Neuron (in vitro differentiated cells): ENCODE results near the gene EPHB1.

Experiments
- H2AFZ ChIP-seq: one replicate; pipeline ENCODE4 v1.6.1; 2013; ENCODE audit warnings: low read depth, mild to moderate bottlenecking, inconsistent platforms, low read length, moderate library complexity
- H3K27me3 ChIP-seq: one replicate; pipeline ENCODE4 v1.6.1; 2013; ENCODE audit warnings: low read length; ENCODE audit not compliant: insufficient read depth
- H3K36me3 ChIP-seq: one replicate; pipeline ENCODE4 v1.6.1; 2013; ENCODE audit warnings: low read length; ENCODE audit not compliant: insufficient read depth
- H3K4me1 ChIP-seq: one replicate; pipeline ENCODE4 v1.6.1; 2013; ENCODE audit warnings: low read length; ENCODE audit not compliant: insufficient read depth
- H3K4me3 ChIP-seq: 2 replicates; pipeline ENCODE4 v1.5.1; 2013; ENCODE audit warnings: mild to moderate bottlenecking, low read length, moderate library complexity
- H3K9me3 ChIP-seq: one replicate; pipeline ENCODE4 v1.6.1; 2013; ENCODE audit warnings: low read length

The EPHB1 gene

DNA sequence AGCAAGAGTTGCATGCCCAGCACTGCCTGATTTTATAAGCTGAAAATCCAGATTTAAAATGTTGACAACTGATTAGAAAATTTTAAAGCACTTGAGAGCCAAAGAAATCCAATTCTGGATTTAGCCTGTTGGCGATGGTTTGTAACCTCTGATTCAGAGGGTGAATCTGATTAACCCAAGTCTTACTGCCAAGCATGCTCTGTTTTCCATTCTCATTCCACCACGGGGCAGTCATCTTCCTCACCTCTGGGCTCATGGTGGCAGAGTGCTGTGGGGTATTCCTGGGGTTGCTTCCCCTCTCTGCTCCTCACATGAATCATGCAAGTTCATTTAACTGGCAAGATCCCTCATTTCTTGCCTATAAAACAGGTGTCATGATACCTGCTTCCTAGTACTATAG is 342.2 kb downstream of the EPHB1 start:
- Histone ChIP-seq H3K27me3 (no peaks in the 10 kb centered on the region), H3K4me1 (no peaks in the 10 kb centered on the region), H2AFZ (no peak overlapping the region), H3K4me3 (no peak overlapping the region), H3K36me3 (no peaks in the 10 kb centered on the region), H3K9me3 (no peaks in the 10 kb centered on the region)

DNA sequence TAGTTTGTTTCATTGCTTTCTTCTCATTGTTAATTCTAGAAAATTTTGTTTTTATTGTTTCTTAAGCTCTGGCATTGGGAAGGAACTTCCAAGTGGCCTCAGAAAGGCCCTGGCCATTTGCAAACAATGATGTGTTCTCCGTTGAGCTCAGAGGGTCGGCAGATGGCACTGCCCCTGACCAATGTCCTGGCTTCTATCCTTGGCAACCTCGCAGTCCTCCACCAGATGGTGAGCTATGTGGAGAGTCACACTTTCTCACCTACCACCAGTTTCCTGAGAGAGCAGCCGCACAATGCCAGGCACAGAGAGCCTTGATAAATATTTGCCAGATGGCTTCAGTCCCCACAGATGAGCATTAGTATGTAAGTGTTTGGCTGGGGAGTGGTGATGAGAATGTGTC is 343.7 kb downstream of the EPHB1 start:
- no peak overlapping the region for H2AFZ ChIP-seq
- no peaks in the 10 kb centered on the region for H3K9me3 ChIP-seq
- no peaks in the 10 kb centered on the region for H3K27me3 ChIP-seq
- H3K36me3 ChIP-seq = no peaks in the 10 kb centered on the region
- no peaks in the 10 kb centered on the region for H3K4me1 ChIP-seq
- H3K4me3 ChIP-seq = no peak overlapping the region

- Histone ChIP-seq H3K9me3 (no peaks in the 10 kb centered on the region), H3K27me3 (no peaks in the 10 kb centered on the region), H3K4me1 (no peaks in the 10 kb centered on the region), H3K36me3 (no peaks in the 10 kb centered on the region), H2AFZ (no peak overlapping the region), H3K4me3 (no peak overlapping the region)
Observed at GRCh38 chr3:135140591-135140990, 345.5 kb downstream of the EPHB1 start.

DNA sequence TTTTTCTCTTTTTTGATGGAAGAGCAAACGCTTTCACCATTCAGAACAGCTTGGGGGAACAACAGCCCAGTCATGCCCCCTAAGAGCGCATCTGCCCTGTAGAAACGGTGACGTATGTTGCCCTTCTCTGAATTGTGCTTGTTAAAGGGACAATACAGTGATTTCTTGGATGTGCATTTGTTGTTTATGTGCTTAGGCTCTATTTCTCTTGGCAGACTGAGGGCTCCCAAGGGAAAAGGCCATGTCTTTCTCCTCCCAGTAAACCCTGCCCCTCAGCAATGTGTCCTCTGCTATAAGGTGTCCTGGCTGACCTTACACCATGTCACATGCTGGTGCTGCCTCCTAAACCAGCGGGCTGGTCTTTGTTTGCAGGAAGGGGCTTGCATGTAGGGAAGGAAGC is 346.1 kb downstream of the EPHB1 start:
- no peak overlapping the region for H3K4me3 ChIP-seq
- no peaks in the 10 kb centered on the region for H3K4me1 ChIP-seq
- H3K36me3 ChIP-seq = no peaks in the 10 kb centered on the region
- no peaks in the 10 kb centered on the region for H3K9me3 ChIP-seq
- H2AFZ ChIP-seq = no peak overlapping the region
- no peaks in the 10 kb centered on the region for H3K27me3 ChIP-seq

DNA sequence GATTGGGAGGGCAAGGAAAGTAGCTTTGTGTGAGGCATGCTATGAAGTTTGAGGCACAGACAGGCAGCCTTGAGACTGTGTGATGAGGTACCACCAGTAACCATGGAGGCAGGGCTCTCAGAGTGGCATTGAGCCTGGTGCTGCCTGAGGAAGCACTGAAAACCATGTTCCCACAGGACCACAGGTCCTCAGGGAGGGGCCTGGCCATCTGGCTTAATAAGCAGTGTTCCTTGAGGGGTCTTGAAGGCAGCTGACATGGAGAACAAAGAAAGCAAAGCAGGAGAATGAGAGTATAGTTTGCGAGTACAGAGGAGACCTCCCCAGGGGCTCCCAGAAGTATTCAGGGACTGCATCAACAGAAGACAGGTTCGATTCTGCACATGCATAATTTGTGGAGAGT is 346.6 kb downstream of the EPHB1 start:
- no peaks in the 10 kb centered on the region for H3K4me1 ChIP-seq
- no peaks in the 10 kb centered on the region for H3K9me3 ChIP-seq
- no peaks in the 10 kb centered on the region for H3K36me3 ChIP-seq
- no peaks in the 10 kb centered on the region for H3K27me3 ChIP-seq
- H2AFZ ChIP-seq = no peak overlapping the region
- H3K4me3 ChIP-seq = no peak overlapping the region

- no peak overlapping the region for H2AFZ ChIP-seq
- no peaks in the 10 kb centered on the region for H3K27me3 ChIP-seq
- no peaks in the 10 kb centered on the region for H3K36me3 ChIP-seq
- H3K4me3 ChIP-seq = no peak overlapping the region
- H3K9me3 ChIP-seq = no peaks in the 10 kb centered on the region
- H3K4me1 ChIP-seq = no peaks in the 10 kb centered on the region
Observed at GRCh38 chr3:135142530-135142929, 347.5 kb downstream of the EPHB1 start.

- H3K9me3 ChIP-seq = no peaks in the 10 kb centered on the region
- H2AFZ ChIP-seq = no peak overlapping the region
- no peaks in the 10 kb centered on the region for H3K4me1 ChIP-seq
- H3K36me3 ChIP-seq = no peaks in the 10 kb centered on the region
- H3K27me3 ChIP-seq = no peaks in the 10 kb centered on the region
- H3K4me3 ChIP-seq = no peak overlapping the region
Observed at GRCh38 chr3:135143474-135143873, 348.4 kb downstream of the EPHB1 start.

DNA sequence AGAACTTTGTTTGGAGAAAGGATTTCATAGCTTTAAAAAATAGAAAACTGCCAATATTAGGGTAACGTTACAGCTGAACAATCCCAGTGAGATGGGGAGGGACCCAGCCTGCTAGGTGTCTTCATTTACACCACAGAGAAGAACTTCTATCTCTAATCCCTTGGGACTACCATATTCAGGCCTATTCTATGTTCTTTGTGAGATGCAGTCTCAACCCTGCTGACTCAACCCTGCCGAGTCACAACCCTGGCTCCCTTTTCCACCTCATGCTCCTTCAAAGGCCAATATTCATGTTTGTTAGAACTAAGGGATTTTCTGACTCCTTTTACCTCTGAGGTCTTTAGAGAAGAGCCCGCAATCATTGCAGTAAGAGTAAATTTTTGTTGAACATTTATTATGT is 350.5 kb downstream of the EPHB1 start:
- no peaks in the 10 kb centered on the region for H3K9me3 ChIP-seq

GRCh38 chr3:135147657-135148056 is 352.6 kb downstream of the EPHB1 start:
- H3K4me1 ChIP-seq = no peaks in the 10 kb centered on the region
- H3K27me3 ChIP-seq = no peaks in the 10 kb centered on the region
- H3K4me3 ChIP-seq = no peak overlapping the region
- no peak overlapping the region for H2AFZ ChIP-seq
- H3K36me3 ChIP-seq = no peaks in the 10 kb centered on the region
- H3K9me3 ChIP-seq = no peaks in the 10 kb centered on the region

More for the DNA sequence above, 350.5 kb downstream of the EPHB1 start:
- Histone ChIP-seq H3K4me1 (no peaks in the 10 kb centered on the region), H3K4me3 (no peak overlapping the region), H3K36me3 (no peaks in the 10 kb centered on the region), H2AFZ (no peak overlapping the region), H3K27me3 (no peaks in the 10 kb centered on the region)

DNA sequence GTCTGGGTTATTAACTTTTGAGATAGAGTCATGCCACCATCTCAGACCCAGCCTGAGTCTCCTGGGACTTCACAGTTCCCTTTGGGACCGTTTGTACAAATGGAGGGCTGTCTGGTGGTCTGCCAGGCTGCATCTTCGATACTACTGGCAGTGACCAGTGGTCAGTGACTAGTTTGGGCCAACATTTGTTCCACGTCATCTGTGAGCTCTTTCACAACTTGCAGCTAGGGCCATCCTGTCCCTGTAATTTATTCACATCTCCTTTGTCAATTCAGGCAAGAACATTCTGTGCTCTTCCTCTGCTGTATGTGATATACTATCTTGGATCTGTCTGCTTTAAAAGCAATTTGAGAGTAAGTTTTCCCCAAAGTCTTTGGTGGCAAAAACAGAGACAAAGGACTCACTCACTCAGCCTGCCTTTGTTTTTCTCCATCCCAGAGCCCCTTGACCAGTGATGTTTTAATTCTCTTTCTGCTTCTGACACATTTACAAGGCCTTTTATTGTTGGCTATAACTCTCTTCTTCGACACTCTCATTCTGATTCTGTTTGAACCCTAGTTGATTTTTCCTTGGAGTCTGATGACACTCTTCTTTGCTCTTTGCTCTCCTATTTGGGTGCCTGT is 353.4 kb downstream of the EPHB1 start:
- H2AFZ ChIP-seq = no peak overlapping the region
- H3K4me3 ChIP-seq = no peak overlapping the region
- H3K27me3 ChIP-seq = no peaks in the 10 kb centered on the region
- no peaks in the 10 kb centered on the region for H3K9me3 ChIP-seq
- H3K4me1 ChIP-seq = no peaks in the 10 kb centered on the region
- no peaks in the 10 kb centered on the region for H3K36me3 ChIP-seq

GRCh38 chr3:135149707-135150681 is 354.9 kb downstream of the EPHB1 start:
- Histone ChIP-seq H2AFZ (no peak overlapping the region), H3K9me3 (no peaks in the 10 kb centered on the region), H3K4me3 (no peak overlapping the region), H3K4me1 (no peaks in the 10 kb centered on the region), H3K27me3 (no peaks in the 10 kb centered on the region), H3K36me3 (no peaks in the 10 kb centered on the region)

- H3K4me1 ChIP-seq = no peaks in the 10 kb centered on the region
- H3K27me3 ChIP-seq = no peaks in the 10 kb centered on the region
- H3K36me3 ChIP-seq = no peaks in the 10 kb centered on the region
- H3K9me3 ChIP-seq = no peaks in the 10 kb centered on the region
- H3K4me3 ChIP-seq = no peak overlapping the region
- no peak overlapping the region for H2AFZ ChIP-seq
Observed at GRCh38 chr3:135154186-135154585, 359.1 kb downstream of the EPHB1 start.

GRCh38 chr3:135155228-135155627 is 360.2 kb downstream of the EPHB1 start:
- no peaks in the 10 kb centered on the region for H3K36me3 ChIP-seq
- H2AFZ ChIP-seq = no peak overlapping the region
- no peak overlapping the region for H3K4me3 ChIP-seq
- H3K9me3 ChIP-seq = no peaks in the 10 kb centered on the region
- H3K27me3 ChIP-seq = no peaks in the 10 kb centered on the region
- peaks cover 8% of the 10 kb centered on the region for H3K4me1 ChIP-seq
